ENCODE data around the gene SORT1. TPM values are rescaled to one million over a fixed set of nuclear protein-coding genes. Genes with fewer than 3 reads are reported as not detected.

SORT1 gene
- total and polyA plus RNA-seq, 2 of the 13 experiments (the other 11 are each of a cell fraction or from before 2014, with no cell fraction given) = 32.4 to 93.0 TPM

DNA sequence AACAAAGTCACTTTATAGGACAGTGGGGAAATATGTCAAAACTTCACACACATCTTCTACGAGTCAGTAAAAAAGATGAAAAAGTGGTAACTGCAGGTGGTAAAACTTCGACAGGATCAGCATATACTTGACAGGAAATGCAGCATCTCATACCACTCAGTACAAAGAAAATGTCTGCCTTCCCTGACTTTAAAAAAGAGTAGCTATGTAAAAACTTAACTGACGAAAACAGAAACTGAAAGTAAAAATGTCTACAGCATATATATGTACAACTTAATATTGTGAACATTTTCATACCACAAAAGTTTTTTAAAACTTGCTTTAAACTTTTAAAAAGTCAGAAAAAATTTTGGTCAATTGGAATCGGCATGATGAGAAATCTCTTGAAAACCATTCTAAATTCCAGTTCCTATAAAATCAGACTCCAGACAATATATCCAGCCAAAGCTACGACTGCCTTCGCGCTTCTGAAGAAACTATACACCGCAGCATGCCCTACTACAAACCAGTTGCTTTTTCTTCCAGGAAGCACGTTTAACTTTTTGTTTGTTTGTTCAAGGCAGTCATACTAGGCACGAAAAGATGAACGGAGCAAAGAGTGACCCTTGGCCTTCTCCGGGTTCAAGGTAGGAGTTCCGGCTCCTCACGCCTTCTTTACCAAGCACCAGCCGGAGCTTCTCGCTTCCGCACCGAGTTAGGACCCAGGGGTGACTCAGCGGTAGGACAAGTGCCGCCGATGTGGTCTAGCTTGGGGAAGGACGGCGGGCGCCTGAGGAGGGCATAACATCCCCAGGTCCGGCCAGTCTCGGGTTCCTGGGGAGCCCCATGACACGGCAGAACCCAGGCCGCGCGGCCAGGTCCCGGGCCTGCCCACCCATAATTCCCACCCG is 27.9 kb upstream of the SORT1 start (continued):
- TF ChIP-seq, protein P1, sequence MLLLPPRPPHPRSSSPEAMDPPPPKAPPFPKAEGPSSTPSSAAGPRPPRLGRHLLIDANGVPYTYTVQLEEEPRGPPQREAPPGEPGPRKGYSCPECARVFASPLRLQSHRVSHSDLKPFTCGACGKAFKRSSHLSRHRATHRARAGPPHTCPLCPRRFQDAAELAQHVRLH (CRISPR knock-in tag; IDR thresholded peaks at IDR 0.05; ENCODE audit: borderline replicate concordance, low read depth) = no peak
- no peak for TF ChIP-seq HNF4G (IDR thresholded peaks at IDR 0.05; ENCODE audit: borderline replicate concordance, low read depth, low read length)
- peak; percentile 17; the same call in 1 of the 2 replicates for TF ChIP-seq HNF4G (CRISPR knock-in tag; IDR thresholded peaks at IDR 0.05; ENCODE audit: borderline replicate concordance, low read depth)
- no peak for TF ChIP-seq STAT5B (CRISPR knock-in tag; IDR thresholded peaks at IDR 0.05)
- TF ChIP-seq MTA3 (CRISPR knock-in tag; IDR thresholded peaks at IDR 0.05) = no peak
- TF ChIP-seq KLF13 (CRISPR knock-in tag; IDR thresholded peaks at IDR 0.05) = peak; percentile 67; the same call in 1 of the 2 replicates
- TF ChIP-seq GLI4 (CRISPR knock-in tag; IDR thresholded peaks at IDR 0.05; ENCODE audit: borderline replicate concordance) = peak; percentile 59; the same call in 1 of the 2 replicates
- TF ChIP-seq, protein P2, sequence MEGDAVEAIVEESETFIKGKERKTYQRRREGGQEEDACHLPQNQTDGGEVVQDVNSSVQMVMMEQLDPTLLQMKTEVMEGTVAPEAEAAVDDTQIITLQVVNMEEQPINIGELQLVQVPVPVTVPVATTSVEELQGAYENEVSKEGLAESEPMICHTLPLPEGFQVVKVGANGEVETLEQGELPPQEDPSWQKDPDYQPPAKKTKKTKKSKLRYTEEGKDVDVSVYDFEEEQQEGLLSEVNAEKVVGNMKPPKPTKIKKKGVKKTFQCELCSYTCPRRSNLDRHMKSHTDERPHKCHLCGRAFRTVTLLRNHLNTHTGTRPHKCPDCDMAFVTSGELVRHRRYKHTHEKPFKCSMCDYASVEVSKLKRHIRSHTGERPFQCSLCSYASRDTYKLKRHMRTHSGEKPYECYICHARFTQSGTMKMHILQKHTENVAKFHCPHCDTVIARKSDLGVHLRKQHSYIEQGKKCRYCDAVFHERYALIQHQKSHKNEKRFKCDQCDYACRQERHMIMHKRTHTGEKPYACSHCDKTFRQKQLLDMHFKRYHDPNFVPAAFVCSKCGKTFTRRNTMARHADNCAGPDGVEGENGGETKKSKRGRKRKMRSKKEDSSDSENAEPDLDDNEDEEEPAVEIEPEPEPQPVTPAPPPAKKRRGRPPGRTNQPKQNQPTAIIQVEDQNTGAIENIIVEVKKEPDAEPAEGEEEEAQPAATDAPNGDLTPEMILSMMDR (CRISPR knock-in tag; IDR thresholded peaks at IDR 0.05) = peak; percentile 10; the same call in 1 of the 2 replicates
- peak; percentile 3; the same call in 1 of the 2 replicates for TF ChIP-seq ZNF335 (CRISPR knock-in tag; IDR thresholded peaks at IDR 0.05)
- 0 out of 2 replicates have a peak, but pooled peaks have one; percentile 17 for TF ChIP-seq HMG20A (CRISPR knock-in tag; IDR thresholded peaks at IDR 0.05; ENCODE audit: borderline replicate concordance)
- TF ChIP-seq, protein P3, sequence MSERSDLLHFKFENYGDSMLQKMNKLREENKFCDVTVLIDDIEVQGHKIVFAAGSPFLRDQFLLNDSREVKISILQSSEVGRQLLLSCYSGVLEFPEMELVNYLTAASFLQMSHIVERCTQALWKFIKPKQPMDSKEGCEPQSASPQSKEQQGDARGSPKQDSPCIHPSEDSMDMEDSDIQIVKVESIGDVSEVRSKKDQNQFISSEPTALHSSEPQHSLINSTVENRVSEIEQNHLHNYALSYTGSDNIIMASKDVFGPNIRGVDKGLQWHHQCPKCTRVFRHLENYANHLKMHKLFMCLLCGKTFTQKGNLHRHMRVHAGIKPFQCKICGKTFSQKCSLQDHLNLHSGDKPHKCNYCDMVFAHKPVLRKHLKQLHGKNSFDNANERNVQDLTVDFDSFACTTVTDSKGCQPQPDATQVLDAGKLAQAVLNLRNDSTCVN (CRISPR knock-in tag; IDR thresholded peaks at IDR 0.05; ENCODE audit: borderline replicate concordance) = no peak
- TF ChIP-seq, protein P4, sequence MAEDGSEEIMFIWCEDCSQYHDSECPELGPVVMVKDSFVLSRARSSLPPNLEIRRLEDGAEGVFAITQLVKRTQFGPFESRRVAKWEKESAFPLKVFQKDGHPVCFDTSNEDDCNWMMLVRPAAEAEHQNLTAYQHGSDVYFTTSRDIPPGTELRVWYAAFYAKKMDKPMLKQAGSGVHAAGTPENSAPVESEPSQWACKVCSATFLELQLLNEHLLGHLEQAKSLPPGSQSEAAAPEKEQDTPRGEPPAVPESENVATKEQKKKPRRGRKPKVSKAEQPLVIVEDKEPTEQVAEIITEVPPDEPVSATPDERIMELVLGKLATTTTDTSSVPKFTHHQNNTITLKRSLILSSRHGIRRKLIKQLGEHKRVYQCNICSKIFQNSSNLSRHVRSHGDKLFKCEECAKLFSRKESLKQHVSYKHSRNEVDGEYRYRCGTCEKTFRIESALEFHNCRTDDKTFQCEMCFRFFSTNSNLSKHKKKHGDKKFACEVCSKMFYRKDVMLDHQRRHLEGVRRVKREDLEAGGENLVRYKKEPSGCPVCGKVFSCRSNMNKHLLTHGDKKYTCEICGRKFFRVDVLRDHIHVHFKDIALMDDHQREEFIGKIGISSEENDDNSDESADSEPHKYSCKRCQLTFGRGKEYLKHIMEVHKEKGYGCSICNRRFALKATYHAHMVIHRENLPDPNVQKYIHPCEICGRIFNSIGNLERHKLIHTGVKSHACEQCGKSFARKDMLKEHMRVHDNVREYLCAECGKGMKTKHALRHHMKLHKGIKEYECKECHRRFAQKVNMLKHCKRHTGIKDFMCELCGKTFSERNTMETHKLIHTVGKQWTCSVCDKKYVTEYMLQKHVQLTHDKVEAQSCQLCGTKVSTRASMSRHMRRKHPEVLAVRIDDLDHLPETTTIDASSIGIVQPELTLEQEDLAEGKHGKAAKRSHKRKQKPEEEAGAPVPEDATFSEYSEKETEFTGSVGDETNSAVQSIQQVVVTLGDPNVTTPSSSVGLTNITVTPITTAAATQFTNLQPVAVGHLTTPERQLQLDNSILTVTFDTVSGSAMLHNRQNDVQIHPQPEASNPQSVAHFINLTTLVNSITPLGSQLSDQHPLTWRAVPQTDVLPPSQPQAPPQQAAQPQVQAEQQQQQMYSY (CRISPR knock-in tag; IDR thresholded peaks at IDR 0.05) = 0 out of 2 replicates have a peak, but pooled peaks have one; percentile 21
- no peak for TF ChIP-seq ZFP90 (CRISPR knock-in tag; IDR thresholded peaks at IDR 0.05; ENCODE audit: borderline replicate concordance)
- TF ChIP-seq ZFP36L1 (CRISPR knock-in tag; IDR thresholded peaks at IDR 0.05) = 0 out of 2 replicates have a peak, but pooled peaks have one; percentile 26
- peak; percentile 36; the same call in 1 of the 2 replicates for TF ChIP-seq NFE2 (CRISPR knock-in tag; IDR thresholded peaks at IDR 0.05)
- peak; percentile 57; the same call in 1 of the 2 replicates for TF ChIP-seq ETV5 (CRISPR knock-in tag; IDR thresholded peaks at IDR 0.05; ENCODE audit: borderline replicate concordance)
- TF ChIP-seq, protein P5, sequence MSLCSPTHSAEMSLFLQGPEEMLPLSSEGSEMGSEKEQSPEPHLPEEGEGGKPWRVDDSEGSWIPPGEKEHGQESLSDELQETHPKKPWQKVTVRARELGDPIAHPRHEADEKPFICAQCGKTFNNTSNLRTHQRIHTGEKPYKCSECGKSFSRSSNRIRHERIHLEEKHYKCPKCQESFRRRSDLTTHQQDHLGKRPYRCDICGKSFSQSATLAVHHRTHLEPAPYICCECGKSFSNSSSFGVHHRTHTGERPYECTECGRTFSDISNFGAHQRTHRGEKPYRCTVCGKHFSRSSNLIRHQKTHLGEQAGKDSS (CRISPR knock-in tag; IDR thresholded peaks at IDR 0.05; ENCODE audit: borderline replicate concordance, low read depth) = no peak
- TF ChIP-seq, protein P6, sequence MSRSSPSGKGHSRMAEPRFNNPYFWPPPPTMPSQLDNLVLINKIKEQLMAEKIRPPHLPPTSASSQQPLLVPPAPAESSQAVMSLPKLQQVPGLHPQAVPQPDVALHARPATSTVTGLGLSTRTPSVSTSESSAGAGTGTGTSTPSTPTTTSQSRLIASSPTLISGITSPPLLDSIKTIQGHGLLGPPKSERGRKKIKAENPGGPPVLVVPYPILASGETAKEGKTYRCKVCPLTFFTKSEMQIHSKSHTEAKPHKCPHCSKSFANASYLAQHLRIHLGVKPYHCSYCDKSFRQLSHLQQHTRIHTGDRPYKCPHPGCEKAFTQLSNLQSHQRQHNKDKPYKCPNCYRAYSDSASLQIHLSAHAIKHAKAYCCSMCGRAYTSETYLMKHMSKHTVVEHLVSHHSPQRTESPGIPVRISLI (CRISPR knock-in tag; IDR thresholded peaks at IDR 0.05; ENCODE audit: borderline replicate concordance) = no peak
